Measurements from ENCODE around the gene BFSP2. TPM values are rescaled to one million over a fixed set of nuclear protein-coding genes. Genes with fewer than 3 reads are reported as not detected.

The BFSP2 gene
- total and polyA plus RNA-seq, 7 experiments from 2014 or later, result 0.72 TPM; not detected in 6

DNA sequence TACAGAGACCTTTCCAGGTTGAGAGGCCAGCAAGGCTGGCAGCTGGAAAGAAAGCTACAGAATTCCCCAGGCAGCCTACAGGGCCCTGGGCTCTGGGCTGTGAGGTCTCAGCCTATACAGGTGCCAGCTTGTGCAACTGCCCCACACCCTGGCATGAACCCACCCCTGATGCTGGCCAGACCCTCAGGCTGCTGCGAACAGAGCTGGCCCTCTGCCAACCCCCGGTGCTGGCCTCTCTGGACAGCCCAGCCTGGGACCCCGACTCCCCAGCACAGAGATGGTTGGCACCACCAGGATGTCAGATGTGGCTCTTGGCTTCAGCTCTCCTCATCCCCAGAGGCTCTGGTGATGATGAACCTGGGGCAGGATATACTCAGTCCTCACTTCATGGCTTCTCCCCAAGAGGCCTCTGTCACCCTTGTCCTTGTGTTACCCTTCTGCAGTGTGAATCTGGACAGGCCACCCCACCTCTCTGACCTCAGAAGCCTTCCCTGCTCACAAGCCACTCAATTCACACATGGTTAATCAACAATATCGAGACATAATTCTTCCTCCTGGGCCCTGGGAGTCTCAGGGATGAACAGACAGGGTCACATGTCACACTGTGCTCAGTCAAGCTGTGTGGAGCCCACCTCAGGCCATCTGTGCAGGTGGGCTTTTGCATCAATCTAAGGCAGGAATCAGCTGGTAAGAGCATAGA is 11.0 kb upstream of the BFSP2 start:
- H3K36me3 ChIP-seq (ENCODE audit: control insufficient read depth in 2 of 3, insufficient read depth in 3 of 3, low read length in 3 of 3), result no peaks in the 10 kb centered on the region
- Mint-ChIP-seq H3K9me3 (no peaks in the 10 kb centered on the region), H3K4me1 (peaks cover 0 to 5% (median 0%) of the 10 kb centered on the region in 7 donors), H3K27me3 (peaks cover 0 to 6% (median 0%) of the 10 kb centered on the region in 5 donors), H3K4me3 (no peak overlapping the region), H3K36me3 (peaks cover 0 to 4% (median 0%) of the 10 kb centered on the region in 5 donors), H3K27ac (no peak overlapping the region)
- H3K27me3 ChIP-seq (ENCODE audit: control insufficient read depth in 2 of 2, insufficient read depth in 2 of 2, low read length in 2 of 2), result no peaks in the 10 kb centered on the region
- no peak overlapping the region for H3K4me3 ChIP-seq (ENCODE audit: low read length)
- ChIA-PET CTCF (no interaction called here), POLR2A (no interaction called here)
- DNase-seq, result no peak
- no peaks in the 10 kb centered on the region for H3K4me1 ChIP-seq (ENCODE audit: control insufficient read depth in 2 of 2, insufficient read depth in 2 of 2, low read length in 2 of 2)
- H3K9me3 ChIP-seq (ENCODE audit: control insufficient read depth in 2 of 3, low read length in 3 of 3), result no peaks in the 10 kb centered on the region
- ATAC-seq, result no peak
- intact Hi-C loops (cut with micrococcal nuclease), result loop anchor here in 1 of 2 donors (10.0 kb wide), 1 partner anchor 354 kb away; the partner anchor contains the start of gene TMEM108
- no peak overlapping the region for H3K27ac ChIP-seq (ENCODE audit: low read depth, low read length)

DNA sequence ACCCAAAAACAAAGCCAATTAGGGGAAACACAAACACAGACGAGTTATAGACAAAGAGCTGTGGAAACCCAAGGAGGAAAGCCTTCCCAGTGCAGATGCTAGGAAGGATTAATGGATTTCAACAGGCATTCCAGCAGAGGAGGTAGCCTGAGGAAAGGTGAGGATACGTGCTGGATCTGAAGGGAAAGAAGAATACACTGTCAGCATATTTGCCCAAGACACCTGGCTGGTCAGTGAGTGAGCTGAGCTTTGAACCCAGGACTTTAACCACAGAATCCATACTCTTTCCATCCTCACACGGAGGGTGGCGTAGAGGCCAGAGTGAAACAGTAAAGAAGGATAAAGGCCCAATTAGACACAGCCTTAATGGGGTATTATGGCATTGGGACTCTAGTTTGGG is 9.1 kb upstream of the BFSP2 start:
- H3K27ac Mint-ChIP-seq, result peak overlapping the region in 1 of 9 donors; percentile 17
- POLR2A ChIA-PET, result no interaction called here

DNA sequence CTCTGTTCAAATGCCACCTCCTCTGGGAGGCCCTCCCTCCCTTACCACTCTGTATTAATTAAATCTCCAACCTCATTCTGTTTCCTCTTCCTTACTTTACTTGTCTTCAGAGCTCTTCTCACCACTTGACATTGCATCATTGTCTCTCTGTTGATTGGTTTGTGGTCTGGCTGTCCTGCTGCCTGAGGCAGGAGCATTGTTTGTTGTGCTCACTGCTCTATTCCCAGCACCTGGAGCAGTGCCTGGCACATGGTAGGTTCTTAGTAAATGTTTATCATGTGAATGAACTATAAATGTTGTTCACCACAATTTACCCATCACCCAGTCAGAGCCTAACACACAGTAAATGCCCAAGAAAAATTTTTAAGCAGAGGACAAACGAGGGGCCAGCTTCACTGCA is 6.7 kb upstream of the BFSP2 start:
- Histone ChIP-seq H3K27me3 (ENCODE audit: control insufficient read depth in 2 of 2, insufficient read depth in 2 of 2, low read length in 2 of 2) (no peaks in the 10 kb centered on the region), H3K36me3 (ENCODE audit: control insufficient read depth in 2 of 3, insufficient read depth in 3 of 3, low read length in 3 of 3) (no peaks in the 10 kb centered on the region), H3K4me1 (ENCODE audit: control insufficient read depth in 2 of 2, insufficient read depth in 2 of 2, low read length in 2 of 2) (no peaks in the 10 kb centered on the region), H3K4me3 (ENCODE audit: low read length) (no peak overlapping the region), H3K9me3 (ENCODE audit: control insufficient read depth in 2 of 3, low read length in 3 of 3) (no peaks in the 10 kb centered on the region), H3K27ac (ENCODE audit: low read depth, low read length) (no peak overlapping the region)
- Mint-ChIP-seq H3K9me3 (peaks cover 0 to 4% (median 0%) of the 10 kb centered on the region in 11 donors), H3K36me3 (peaks cover 0 to 4% (median 0%) of the 10 kb centered on the region in 5 donors), H3K4me3 (no peak overlapping the region), H3K27me3 (no peaks in the 10 kb centered on the region), H3K27ac (no peak overlapping the region), H3K4me1 (peaks cover 0 to 11% (median 6%) of the 10 kb centered on the region in 7 donors)
- intact Hi-C loops (cut with micrococcal nuclease), result no loop called here
- ChIA-PET CTCF (no interaction called here), POLR2A (no interaction called here)
- DNase-seq (no peak), ATAC-seq (no peak)

More for the DNA sequence above, 9.1 kb upstream of the BFSP2 start:
- H3K4me3 ChIP-seq (ENCODE audit: low read length), result no peak overlapping the region
- Mint-ChIP-seq H3K4me1 (peaks cover 0 to 9% (median 5%) of the 10 kb centered on the region in 7 donors), H3K27me3 (peaks cover 0 to 2% (median 0%) of the 10 kb centered on the region in 5 donors), H3K4me3 (no peak overlapping the region), H3K9me3 (peaks cover 0 to 4% (median 0%) of the 10 kb centered on the region in 11 donors), H3K36me3 (peaks cover 0 to 4% (median 0%) of the 10 kb centered on the region in 5 donors)
- no peaks in the 10 kb centered on the region for H3K9me3 ChIP-seq (ENCODE audit: control insufficient read depth in 2 of 3, low read length in 3 of 3)
- intact Hi-C loops (cut with micrococcal nuclease), result no loop called here
- H3K27ac ChIP-seq (ENCODE audit: low read depth, low read length), result no peak overlapping the region
- no peaks in the 10 kb centered on the region for H3K4me1 ChIP-seq (ENCODE audit: control insufficient read depth in 2 of 2, insufficient read depth in 2 of 2, low read length in 2 of 2)
- CTCF ChIA-PET, result no interaction called here
- H3K36me3 ChIP-seq (ENCODE audit: control insufficient read depth in 2 of 3, insufficient read depth in 3 of 3, low read length in 3 of 3), result no peaks in the 10 kb centered on the region
- no peak for ATAC-seq
- no peak for DNase-seq
- H3K27me3 ChIP-seq (ENCODE audit: control insufficient read depth in 2 of 2, insufficient read depth in 2 of 2, low read length in 2 of 2), result no peaks in the 10 kb centered on the region

DNA sequence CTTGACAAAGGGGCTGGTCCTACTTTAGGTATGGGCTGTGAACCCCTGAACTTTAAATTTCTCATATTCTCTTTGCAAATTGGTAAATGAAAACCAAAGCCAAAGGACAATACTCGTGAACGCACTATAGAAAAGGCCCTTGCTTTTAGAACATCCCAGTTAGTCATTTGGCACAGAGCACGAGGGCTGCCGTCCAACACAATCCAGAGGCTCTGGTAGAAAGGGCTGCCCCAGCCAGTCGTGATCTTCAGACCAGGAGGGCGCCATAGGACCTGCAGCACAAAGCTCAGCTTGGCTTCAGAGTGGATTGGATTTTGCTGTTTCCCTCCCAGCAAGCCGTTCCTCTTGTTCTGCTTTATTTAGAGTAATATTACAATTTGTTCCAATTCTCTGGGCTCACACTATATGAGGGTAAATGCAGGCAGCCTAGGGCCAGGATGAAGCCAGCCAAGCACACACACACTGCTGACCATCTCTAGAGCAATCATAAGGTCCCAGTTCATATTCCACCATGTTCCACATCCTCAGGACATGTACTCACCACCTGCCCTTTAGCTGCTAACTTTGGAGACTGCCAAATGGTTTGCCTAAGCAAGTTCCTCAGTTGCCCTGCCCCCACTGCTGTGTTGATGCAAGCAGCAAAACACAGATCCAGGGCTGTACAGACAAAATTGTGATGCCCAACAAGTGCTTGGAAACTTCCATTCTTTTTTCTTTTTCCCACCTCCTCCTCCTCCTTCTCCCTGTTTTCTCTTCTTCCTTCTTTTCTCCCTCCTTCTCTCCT is 6.0 kb upstream of the BFSP2 start:
- H3K27me3 ChIP-seq (ENCODE audit: control insufficient read depth in 2 of 2, insufficient read depth in 2 of 2, low read length in 2 of 2), result no peaks in the 10 kb centered on the region
- POLR2A ChIA-PET, result no interaction called here

DNA sequence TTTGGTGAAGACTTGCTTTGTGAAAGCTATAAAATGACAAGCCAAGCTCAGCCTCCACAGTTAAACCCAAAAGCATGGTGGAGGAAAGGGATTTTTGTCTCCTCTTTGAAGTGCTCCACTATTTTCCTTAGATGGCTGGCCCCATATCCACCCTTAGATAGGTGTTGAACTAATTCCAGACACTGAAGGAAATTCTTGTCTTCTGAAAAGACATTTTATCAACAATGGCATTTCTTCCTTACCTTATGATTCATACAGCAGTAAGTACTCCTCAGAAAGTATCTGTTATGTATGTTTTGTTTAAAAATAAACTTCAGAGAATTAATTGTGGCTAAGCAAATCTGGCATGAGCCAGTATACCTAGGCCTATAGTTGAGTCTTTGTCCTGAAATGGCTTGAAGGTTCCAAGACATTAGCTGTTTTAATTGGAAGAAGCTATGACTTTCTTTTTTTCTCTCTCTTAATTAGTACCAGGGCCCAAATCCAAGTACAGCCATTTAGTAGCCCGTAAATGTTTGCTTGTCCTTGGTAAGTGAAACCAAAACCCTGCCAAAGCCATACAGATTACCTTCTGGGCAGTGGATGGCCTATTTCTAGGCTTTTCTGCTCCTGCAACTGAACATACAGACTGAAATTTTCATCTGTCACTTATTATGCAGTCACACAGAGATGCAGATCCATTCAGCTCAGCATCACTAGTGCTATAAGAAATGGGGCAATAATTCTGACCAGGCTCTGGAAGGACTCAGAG is 5.1 kb upstream of the BFSP2 start:
- H3K36me3 ChIP-seq (ENCODE audit: control insufficient read depth in 2 of 3, insufficient read depth in 3 of 3, low read length in 3 of 3), result no peaks in the 10 kb centered on the region
- H3K4me3 Mint-ChIP-seq, result no peak overlapping the region
- H3K9me3 Mint-ChIP-seq, result peaks cover 0 to 4% (median 0%) of the 10 kb centered on the region in 11 donors
- POLR2A ChIA-PET, result no interaction called here
- H3K4me3 ChIP-seq (ENCODE audit: low read length), result no peak overlapping the region
- DNase-seq (no peak), ATAC-seq (no peak)
- H3K4me1 ChIP-seq (ENCODE audit: control insufficient read depth in 2 of 2, insufficient read depth in 2 of 2, low read length in 2 of 2), result no peaks in the 10 kb centered on the region
- peaks cover 0 to 4% (median 0%) of the 10 kb centered on the region in 5 donors for H3K36me3 Mint-ChIP-seq
- no peaks in the 10 kb centered on the region for H3K27me3 ChIP-seq (ENCODE audit: control insufficient read depth in 2 of 2, insufficient read depth in 2 of 2, low read length in 2 of 2)
- H3K27ac Mint-ChIP-seq, result peak overlapping the region in 4 of 9 donors; percentile 4 to 48 (median 37)
- no peak overlapping the region for H3K27ac ChIP-seq (ENCODE audit: low read depth, low read length)
- H3K4me1 Mint-ChIP-seq, result peaks cover 0 to 11% (median 6%) of the 10 kb centered on the region in 7 donors
- CTCF ChIA-PET, result no interaction called here
- H3K9me3 ChIP-seq (ENCODE audit: control insufficient read depth in 2 of 3, low read length in 3 of 3), result no peaks in the 10 kb centered on the region
- intact Hi-C loops (cut with micrococcal nuclease), result no loop called here
- no peaks in the 10 kb centered on the region for H3K27me3 Mint-ChIP-seq

More for the DNA sequence above, 6.0 kb upstream of the BFSP2 start:
- intact Hi-C loops (cut with micrococcal nuclease), result no loop called here
- Histone ChIP-seq H3K36me3 (ENCODE audit: control insufficient read depth in 2 of 3, insufficient read depth in 3 of 3, low read length in 3 of 3) (no peaks in the 10 kb centered on the region), H3K9me3 (ENCODE audit: control insufficient read depth in 2 of 3, low read length in 3 of 3) (no peaks in the 10 kb centered on the region), H3K27ac (ENCODE audit: low read depth, low read length) (no peak overlapping the region), H3K4me3 (ENCODE audit: low read length) (no peak overlapping the region), H3K4me1 (ENCODE audit: control insufficient read depth in 2 of 2, insufficient read depth in 2 of 2, low read length in 2 of 2) (no peaks in the 10 kb centered on the region)
- no peak overlapping the region for H3K4me3 Mint-ChIP-seq
- H3K27ac Mint-ChIP-seq, result peak overlapping the region in 2 of 9 donors; percentile 33 to 41
- H3K27me3 Mint-ChIP-seq, result no peaks in the 10 kb centered on the region
- H3K4me1 Mint-ChIP-seq, result peaks cover 0 to 11% (median 6%) of the 10 kb centered on the region in 7 donors
- H3K9me3 Mint-ChIP-seq, result peaks cover 0 to 4% (median 0%) of the 10 kb centered on the region in 11 donors
- CTCF ChIA-PET, result no interaction called here
- peaks cover 0 to 4% (median 0%) of the 10 kb centered on the region in 5 donors for H3K36me3 Mint-ChIP-seq
- no peak for ATAC-seq
- DNase-seq, result no peak

DNA sequence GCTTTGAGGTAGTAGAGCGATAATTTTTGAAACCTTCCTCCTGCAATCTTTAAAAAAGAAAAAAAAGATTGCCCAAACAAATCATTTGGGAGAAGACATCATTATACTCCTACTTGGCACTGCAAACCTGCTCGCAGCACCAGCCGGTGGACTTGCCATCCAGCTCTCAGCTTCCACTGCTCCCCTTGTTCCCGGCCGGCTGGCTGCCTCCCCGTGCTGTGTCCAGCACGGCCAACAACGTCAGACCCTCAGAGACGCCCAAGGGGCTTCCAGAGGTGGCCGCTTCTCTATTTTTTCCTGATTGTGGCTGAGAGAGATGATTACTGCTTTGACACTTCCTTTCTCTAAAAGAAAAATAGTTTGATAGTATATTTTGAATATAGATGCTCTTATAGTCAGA is 3.0 kb upstream of the BFSP2 start:
- peak overlapping the region in 1 of 9 donors; percentile 27 for H3K27ac Mint-ChIP-seq
- H3K27ac ChIP-seq (ENCODE audit: low read depth, low read length), result no peak overlapping the region
- no peak overlapping the region for H3K4me3 ChIP-seq (ENCODE audit: low read length)
- H3K27me3 ChIP-seq (ENCODE audit: control insufficient read depth in 2 of 2, insufficient read depth in 2 of 2, low read length in 2 of 2), result no peaks in the 10 kb centered on the region
- intact Hi-C loops (cut with micrococcal nuclease), result no loop called here
- no peak for ATAC-seq
- peaks cover 0 to 4% (median 0%) of the 10 kb centered on the region in 5 donors for H3K36me3 Mint-ChIP-seq
- H3K9me3 ChIP-seq (ENCODE audit: control insufficient read depth in 2 of 3, low read length in 3 of 3), result no peaks in the 10 kb centered on the region
- ChIA-PET POLR2A (no interaction called here), CTCF (no interaction called here)
- no peak overlapping the region for H3K4me3 Mint-ChIP-seq
- H3K4me1 ChIP-seq (ENCODE audit: control insufficient read depth in 2 of 2, insufficient read depth in 2 of 2, low read length in 2 of 2), result no peaks in the 10 kb centered on the region
- no peak for DNase-seq
- H3K36me3 ChIP-seq (ENCODE audit: control insufficient read depth in 2 of 3, insufficient read depth in 3 of 3, low read length in 3 of 3), result no peaks in the 10 kb centered on the region
- H3K27me3 Mint-ChIP-seq, result no peaks in the 10 kb centered on the region
- H3K4me1 Mint-ChIP-seq, result peaks cover 0 to 11% (median 6%) of the 10 kb centered on the region in 7 donors
- H3K9me3 Mint-ChIP-seq, result peaks cover 0 to 4% (median 0%) of the 10 kb centered on the region in 11 donors
